ENCODE data around the gene PCCA. TPM values are rescaled to one million over a fixed set of nuclear protein-coding genes. Genes with fewer than 3 reads are reported as not detected.
A peak's percentile ranks its signal among the peaks of the same experiment; 100 is the strongest.

Gene PCCA
- total RNA-seq, 1 experiment from 2014 or later: 16.1 TPM

- intact Hi-C loops (cut with micrococcal nuclease; ENCODE audit: unreplicated experiment): no loop called here
- ChIA-PET POLR2A (ENCODE audit: unreplicated experiment) (no interaction called here), CTCF (no interaction called here)
- TF ChIP-seq CTCF (conservative IDR thresholded peaks at IDR 0.05) (no peak), EZH2 (IDR thresholded peaks at IDR 0.05; ENCODE audit: low read depth) (no peak)
- Histone ChIP-seq H3K36me3 (ENCODE audit: low read depth) (no peaks in the 10 kb centered on the region), H3F3A (ENCODE audit: insufficient read depth, low read depth) (peaks cover 5% of the 10 kb centered on the region; the same call in 1 of the 2 replicates), H3K4me1 (replicated peaks; ENCODE audit: insufficient read depth) (peaks cover 18% of the 10 kb centered on the region), H3K9me2 (ENCODE audit: insufficient read depth) (no peaks in the 10 kb centered on the region), H3K27ac (no peak overlapping the region; the same call in 1 of the 2 replicates), H3K4me2 (peak overlapping the region; percentile 15), H3K9me3 (ENCODE audit: insufficient read depth, low read depth) (no peaks in the 10 kb centered on the region; the same call in 1 of the 2 replicates), H3K4me3 (no peak overlapping the region), H4K20me1 (ENCODE audit: insufficient read depth) (no peaks in the 10 kb centered on the region), H3K27me3 (ENCODE audit: insufficient read depth, low read depth) (no peaks in the 10 kb centered on the region), H2AFZ (no peak overlapping the region), H3K79me2 (ENCODE audit: low read depth) (no peaks in the 10 kb centered on the region)
- no TSS peak for BruUV-seq (replicated peaks)
- DNase-seq: peak; percentile 42 to 91
Measured at GRCh38 chr13:100454876-100455275, 366.0 kb downstream of the PCCA start.

GRCh38 chr13:100458673-100459072 is 369.8 kb downstream of the PCCA start:
- TF ChIP-seq EZH2 (IDR thresholded peaks at IDR 0.05; ENCODE audit: low read depth): no peak
- no peak for TF ChIP-seq CTCF (conservative IDR thresholded peaks at IDR 0.05)
- peaks cover 5% of the 10 kb centered on the region; the same call in 1 of the 2 replicates for H3F3A ChIP-seq (ENCODE audit: insufficient read depth, low read depth)
- no peak overlapping the region for H3K4me2 ChIP-seq
- no peaks in the 10 kb centered on the region for H3K27me3 ChIP-seq (ENCODE audit: insufficient read depth, low read depth)
- no peaks in the 10 kb centered on the region; the same call in 1 of the 2 replicates for H3K9me3 ChIP-seq (ENCODE audit: insufficient read depth, low read depth)
- no peaks in the 10 kb centered on the region for H3K9me2 ChIP-seq (ENCODE audit: insufficient read depth)
- ChIA-PET POLR2A (ENCODE audit: unreplicated experiment) (no interaction called here), CTCF (no interaction called here)
- no peaks in the 10 kb centered on the region for H3K79me2 ChIP-seq (ENCODE audit: low read depth)
- no peak overlapping the region for H3K27ac ChIP-seq
- no peak overlapping the region for H3K4me3 ChIP-seq
- H3K4me1 ChIP-seq (replicated peaks; ENCODE audit: insufficient read depth): peaks cover 18% of the 10 kb centered on the region
- no peak for DNase-seq
- H4K20me1 ChIP-seq (ENCODE audit: insufficient read depth): no peaks in the 10 kb centered on the region
- no peaks in the 10 kb centered on the region for H3K36me3 ChIP-seq (ENCODE audit: low read depth)
- intact Hi-C loops (cut with micrococcal nuclease; ENCODE audit: unreplicated experiment): no loop called here
- H2AFZ ChIP-seq: no peak overlapping the region
- BruUV-seq (replicated peaks): no TSS peak

GRCh38 chr13:100459747-100460146 is 370.9 kb downstream of the PCCA start:
- intact Hi-C loops (cut with micrococcal nuclease; ENCODE audit: unreplicated experiment): no loop called here
- DNase-seq: no peak
- Histone ChIP-seq H3K36me3 (ENCODE audit: low read depth) (no peaks in the 10 kb centered on the region), H3K4me2 (no peak overlapping the region), H3K4me1 (replicated peaks; ENCODE audit: insufficient read depth) (peaks cover 9% of the 10 kb centered on the region), H3K4me3 (no peak overlapping the region), H2AFZ (no peak overlapping the region), H3F3A (ENCODE audit: insufficient read depth, low read depth) (no peaks in the 10 kb centered on the region), H3K79me2 (ENCODE audit: low read depth) (no peaks in the 10 kb centered on the region), H3K27me3 (ENCODE audit: insufficient read depth, low read depth) (no peaks in the 10 kb centered on the region), H4K20me1 (ENCODE audit: insufficient read depth) (no peaks in the 10 kb centered on the region), H3K9me2 (ENCODE audit: insufficient read depth) (no peaks in the 10 kb centered on the region), H3K9me3 (ENCODE audit: insufficient read depth, low read depth) (no peaks in the 10 kb centered on the region), H3K27ac (no peak overlapping the region)
- no TSS peak for BruUV-seq (replicated peaks)
- POLR2A ChIA-PET (ENCODE audit: unreplicated experiment): no interaction called here
- CTCF ChIA-PET: no interaction called here
- TF ChIP-seq CTCF (conservative IDR thresholded peaks at IDR 0.05) (no peak), EZH2 (IDR thresholded peaks at IDR 0.05; ENCODE audit: low read depth) (no peak)

All from PC-9 (cell line).